Esophagus muscularis mucosa (tissue), 4 donors: ENCODE data around the gene SPATS2. TPM values are rescaled to one million over a fixed set of nuclear protein-coding genes. Genes with fewer than 3 reads are reported as not detected.

Source experiments
- DNase-seq: peaks from one replicate; pipeline ENCODE4 v3.0.0-alpha.2; 2017; ENCODE audit errors: extremely low spot score
- H3K27ac ChIP-seq, 4 donors: fragments of 200-600 bp; sonication (generic); replicated peaks in 1 of 4; 1 replicate in 3 of 4; 2 replicates in 1 of 4; pipeline ENCODE4 v1.5.1; 2016 to 2019; ENCODE audit warnings: mild to moderate bottlenecking in 1 of 4
- H3K27me3 ChIP-seq, 4 donors: fragments of 200-600 bp; sonication (generic); one replicate each; pipeline versions ENCODE4 v1.5.1 to v1.6.0; 2016 to 2019
- H3K36me3 ChIP-seq, 4 donors: fragments of 200-600 bp; sonication (generic); one replicate each; pipeline ENCODE4 v1.5.1; 2016 to 2019
- H3K4me1 ChIP-seq, 4 donors: fragments of 200-600 bp; sonication (generic); one replicate each; pipeline ENCODE4 v1.5.1; 2016 to 2019
- H3K4me3 ChIP-seq, 4 donors: fragments of 200-600 bp; sonication (generic); 1 replicate in 2 of 4; 2 replicates in 2 of 4; pipeline ENCODE4 v1.5.1; 2016 to 2019; ENCODE audit warnings: mild to moderate bottlenecking in 4 of 4, moderate library complexity in 1 of 4
- H3K9me3 ChIP-seq, 4 donors: fragments of 200-600 bp; sonication (generic); 1 replicate in 3 of 4; 2 replicates in 1 of 4; pipeline ENCODE4 v1.5.1; 2016 to 2019
- EP300 ChIP-seq: sonication (generic); formaldehyde crosslinking; IDR thresholded peaks from one replicate; pipeline ENCODE4 v1.6.1; 2017; ENCODE audit warnings: antibody characterized with exemption
- POLR2A ChIP-seq: fragments of 450-650 bp; IDR thresholded peaks from one replicate; pipeline ENCODE4 v1.6.1; 2017; ENCODE audit warnings: antibody characterized with exemption, moderate library complexity, mild to moderate bottlenecking, low read depth
- POLR2AphosphoS5 ChIP-seq, 2 donors: sonication (generic); formaldehyde crosslinking; IDR thresholded peaks; one replicate each; pipeline ENCODE4 v1.6.1; 2017; ENCODE audit warnings: antibody characterized with exemption in 2 of 2
- WGBS: methylation state at CpG from one replicate; pipeline ENCODE4 v1.1.5; 2018; 5-methylcytosine and 5-hydroxymethylcytosine counted together
- intact Hi-C: fragments of 100-400 bp; cut with DNase I; formaldehyde crosslinking; loops from one replicate; pipeline ENCODE4 v1.15.1; 2023
- total RNA-seq, 4 donors: library from RNA; depleted of rRNA; stranded (reverse); fragments of >200 nt; gene quantifications; one replicate each; pipeline versions ENCODE4 v1.1.0 to v1.2.1, GENCODE V29; 2016
- TF ChIP-seq, protein P1 (sequence below), 3 experiments: fragments of 200-600 bp in 2 of 3; fragments of 450-650 bp in 1 of 3; sonication (generic) in 2 of 3; IDR thresholded peaks; one replicate each; pipeline ENCODE4 v1.5.1; 2017 to 2019; ENCODE audit warnings: antibody characterized with exemption in 3 of 3, mild to moderate bottlenecking in 2 of 3, moderate library complexity in 1 of 3

SPATS2 gene
- total RNA-seq, 4 donors from 2014 or later = 9.5 to 16.6 (median 11.5) TPM

DNA sequence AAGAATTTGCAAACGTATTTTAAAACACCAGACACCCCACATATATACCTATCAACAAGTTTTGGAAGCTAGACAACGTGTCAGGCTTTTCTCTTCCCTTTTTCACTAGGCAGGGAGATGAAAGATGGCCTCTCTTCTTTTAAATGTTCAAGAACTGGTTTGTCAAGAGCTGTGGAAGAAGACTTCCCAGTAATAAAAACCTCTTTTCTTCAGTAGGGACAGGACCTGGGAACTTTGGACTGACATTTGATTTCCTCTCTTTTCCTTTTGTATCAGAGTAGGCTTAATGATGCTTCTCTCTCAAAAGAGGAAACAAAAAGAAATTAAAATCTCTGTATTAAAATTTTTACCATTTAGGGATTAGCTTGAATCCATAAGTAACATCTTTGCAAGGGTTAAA is 49.6 kb downstream of the SPATS2 start:
- H3K9me3 ChIP-seq = no peaks in the 10 kb centered on the region
- H3K4me3 ChIP-seq = no peak overlapping the region
- intact Hi-C loops = no loop called here
- H3K27ac ChIP-seq = no peak overlapping the region
- H3K36me3 ChIP-seq = no peaks in the 10 kb centered on the region
- no peak for TF ChIP-seq EP300
- TF ChIP-seq POLR2A = no peak
- no peak for TF ChIP-seq POLR2AphosphoS5 (IDR thresholded peaks at IDR 0.05)
- TF ChIP-seq, protein P1, sequence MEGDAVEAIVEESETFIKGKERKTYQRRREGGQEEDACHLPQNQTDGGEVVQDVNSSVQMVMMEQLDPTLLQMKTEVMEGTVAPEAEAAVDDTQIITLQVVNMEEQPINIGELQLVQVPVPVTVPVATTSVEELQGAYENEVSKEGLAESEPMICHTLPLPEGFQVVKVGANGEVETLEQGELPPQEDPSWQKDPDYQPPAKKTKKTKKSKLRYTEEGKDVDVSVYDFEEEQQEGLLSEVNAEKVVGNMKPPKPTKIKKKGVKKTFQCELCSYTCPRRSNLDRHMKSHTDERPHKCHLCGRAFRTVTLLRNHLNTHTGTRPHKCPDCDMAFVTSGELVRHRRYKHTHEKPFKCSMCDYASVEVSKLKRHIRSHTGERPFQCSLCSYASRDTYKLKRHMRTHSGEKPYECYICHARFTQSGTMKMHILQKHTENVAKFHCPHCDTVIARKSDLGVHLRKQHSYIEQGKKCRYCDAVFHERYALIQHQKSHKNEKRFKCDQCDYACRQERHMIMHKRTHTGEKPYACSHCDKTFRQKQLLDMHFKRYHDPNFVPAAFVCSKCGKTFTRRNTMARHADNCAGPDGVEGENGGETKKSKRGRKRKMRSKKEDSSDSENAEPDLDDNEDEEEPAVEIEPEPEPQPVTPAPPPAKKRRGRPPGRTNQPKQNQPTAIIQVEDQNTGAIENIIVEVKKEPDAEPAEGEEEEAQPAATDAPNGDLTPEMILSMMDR (IDR thresholded peaks at IDR 0.05) = no peak
- H3K4me1 ChIP-seq = peaks cover 0 to 13% (median 4%) of the 10 kb centered on the region in 4 donors
- WGBS = 87% methylated on average over 2 of the region's 2 CpGs
- DNase-seq = no peak
- no peaks in the 10 kb centered on the region for H3K27me3 ChIP-seq

DNA sequence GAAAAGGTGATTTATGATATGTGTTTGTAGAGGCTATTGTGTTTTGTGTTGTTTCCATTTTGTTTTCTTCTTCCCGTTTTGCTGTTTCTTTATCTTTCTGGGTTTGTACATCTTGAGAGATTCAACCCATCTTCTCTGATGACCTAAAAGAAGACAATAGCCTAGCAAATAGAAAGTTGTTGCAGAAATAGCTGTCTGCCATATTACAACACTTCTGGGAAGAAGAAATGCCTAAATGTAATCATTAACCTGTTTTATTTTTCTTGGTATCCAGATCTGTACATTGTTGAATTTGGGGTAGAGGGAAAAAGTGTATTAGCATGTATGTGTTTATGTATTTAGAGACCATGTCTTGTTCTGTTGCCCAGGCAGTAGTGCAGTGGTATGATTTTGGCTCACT is 50.3 kb downstream of the SPATS2 start:
- Histone ChIP-seq H3K27ac (no peak overlapping the region), H3K4me1 (peaks cover 0 to 13% (median 2%) of the 10 kb centered on the region in 4 donors), H3K27me3 (no peaks in the 10 kb centered on the region), H3K9me3 (no peaks in the 10 kb centered on the region), H3K36me3 (no peaks in the 10 kb centered on the region), H3K4me3 (no peak overlapping the region)
- 92% methylated on average over 1 of the region's 1 CpG for WGBS
- intact Hi-C loops = no loop called here
- DNase-seq = no peak
- no peak for TF ChIP-seq POLR2AphosphoS5 (IDR thresholded peaks at IDR 0.05)
- TF ChIP-seq, protein P1 (IDR thresholded peaks at IDR 0.05) = no peak
- no peak for TF ChIP-seq POLR2A
- no peak for TF ChIP-seq EP300

DNA sequence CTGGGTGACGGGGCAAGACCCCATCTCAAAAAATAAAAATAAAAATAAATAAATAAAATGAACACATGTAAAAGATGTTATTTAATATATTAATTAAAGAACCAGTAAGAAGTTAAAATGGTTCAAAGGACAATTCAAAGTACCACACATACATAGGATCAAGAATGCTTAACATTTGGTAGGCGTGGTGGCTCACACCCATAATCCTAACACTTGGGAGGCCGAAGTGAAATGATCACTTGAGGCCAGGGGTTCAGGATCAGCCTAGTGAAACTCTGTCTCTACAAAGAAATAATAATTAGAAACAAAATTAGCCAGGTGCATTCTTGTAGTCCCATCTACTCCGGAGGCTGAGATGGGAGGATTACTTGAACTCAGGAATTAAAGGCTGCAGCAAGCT is 53.3 kb downstream of the SPATS2 start:
- 95% methylated on average over 4 of the region's 4 CpGs for WGBS
- DNase-seq = no peak
- intact Hi-C loops = no loop called here

DNA sequence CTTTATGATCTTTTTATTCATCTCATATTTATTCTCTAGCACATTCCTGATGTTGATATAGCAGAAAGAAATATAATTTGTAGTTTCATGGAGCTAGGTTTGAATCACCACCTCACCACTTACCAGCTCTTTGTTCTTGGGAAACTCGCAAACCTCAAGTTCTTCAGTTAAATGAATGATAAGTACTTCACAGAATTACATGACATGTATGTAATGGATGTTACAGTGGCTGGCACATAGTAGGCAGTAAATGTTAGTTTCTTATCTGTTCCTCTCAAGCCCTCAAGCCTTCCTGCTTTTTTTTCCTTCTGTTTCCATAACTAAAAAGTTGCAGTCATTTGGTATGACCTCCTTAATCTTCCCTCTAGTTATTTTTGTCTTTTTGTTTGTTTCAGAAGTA is 54.9 kb downstream of the SPATS2 start:
- H3K36me3 ChIP-seq = peaks cover 0 to 6% (median 0%) of the 10 kb centered on the region in 4 donors
- H3K27ac ChIP-seq = no peak overlapping the region
- H3K9me3 ChIP-seq = no peaks in the 10 kb centered on the region
- WGBS = 100% methylated on average over 1 of the region's 1 CpG
- H3K4me3 ChIP-seq = no peak overlapping the region
- no peaks in the 10 kb centered on the region for H3K27me3 ChIP-seq
- TF ChIP-seq POLR2A (no peak), POLR2AphosphoS5 (IDR thresholded peaks at IDR 0.05) (no peak), EP300 (no peak)
- TF ChIP-seq, protein P1 (IDR thresholded peaks at IDR 0.05) = no peak
- DNase-seq = no peak
- intact Hi-C loops = no loop called here
- H3K4me1 ChIP-seq = peaks cover 0 to 13% (median 2%) of the 10 kb centered on the region in 4 donors

More for the DNA sequence above, 53.3 kb downstream of the SPATS2 start:
- H3K9me3 ChIP-seq = no peaks in the 10 kb centered on the region
- no peak overlapping the region for H3K4me3 ChIP-seq
- H3K27me3 ChIP-seq = no peaks in the 10 kb centered on the region
- peaks cover 0 to 4% (median 0%) of the 10 kb centered on the region in 4 donors for H3K36me3 ChIP-seq
- H3K4me1 ChIP-seq = peaks cover 0 to 13% (median 2%) of the 10 kb centered on the region in 4 donors
- TF ChIP-seq, protein P1 (IDR thresholded peaks at IDR 0.05) = no peak
- no peak for TF ChIP-seq EP300
- TF ChIP-seq POLR2AphosphoS5 (IDR thresholded peaks at IDR 0.05) = no peak
- TF ChIP-seq POLR2A = no peak
- no peak overlapping the region for H3K27ac ChIP-seq

DNA sequence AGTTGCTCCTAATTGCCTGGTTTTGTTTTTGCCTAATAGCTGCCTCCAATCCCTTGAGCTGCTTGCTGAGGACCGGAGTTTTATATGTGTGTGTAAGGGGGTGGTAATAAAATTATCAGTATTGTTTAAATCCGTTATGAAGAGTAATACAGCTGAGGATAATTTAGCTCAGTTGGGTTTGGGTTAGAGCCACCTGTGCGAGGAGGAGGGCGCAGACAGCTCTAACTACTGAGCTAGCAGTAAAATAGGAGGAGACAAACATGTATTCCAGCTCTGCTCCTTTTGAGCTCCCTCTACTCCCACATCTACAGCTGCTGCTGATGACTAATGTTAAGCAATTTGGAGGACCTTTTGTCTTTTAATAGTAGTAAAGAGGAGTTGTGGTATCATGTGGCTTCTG is 61.5 kb downstream of the SPATS2 start:
- TF ChIP-seq POLR2A (no peak), EP300 (no peak), POLR2AphosphoS5 (IDR thresholded peaks at IDR 0.05) (no peak)
- TF ChIP-seq, protein P1 (IDR thresholded peaks at IDR 0.05) = no peak
- no peak for DNase-seq
- no peaks in the 10 kb centered on the region for H3K4me1 ChIP-seq
- no peaks in the 10 kb centered on the region for H3K27me3 ChIP-seq
- H3K27ac ChIP-seq = no peak overlapping the region
- intact Hi-C loops = no loop called here
- 77% methylated on average over 4 of the region's 4 CpGs for WGBS
- no peaks in the 10 kb centered on the region for H3K9me3 ChIP-seq
- peaks cover 0 to 6% (median 0%) of the 10 kb centered on the region in 4 donors for H3K36me3 ChIP-seq
- no peak overlapping the region for H3K4me3 ChIP-seq
